GM18502 (cell line): ENCODE data around the gene IDE.

Source experiments
- ATAC-seq: cut with Tn5 transposase; IDR thresholded peaks from one replicate; pipeline ENCODE4 v1.9.1; 2021; ENCODE audit warnings: mild to moderate bottlenecking; ENCODE audit not compliant: unreplicated experiment, poor library complexity

IDE gene

DNA sequence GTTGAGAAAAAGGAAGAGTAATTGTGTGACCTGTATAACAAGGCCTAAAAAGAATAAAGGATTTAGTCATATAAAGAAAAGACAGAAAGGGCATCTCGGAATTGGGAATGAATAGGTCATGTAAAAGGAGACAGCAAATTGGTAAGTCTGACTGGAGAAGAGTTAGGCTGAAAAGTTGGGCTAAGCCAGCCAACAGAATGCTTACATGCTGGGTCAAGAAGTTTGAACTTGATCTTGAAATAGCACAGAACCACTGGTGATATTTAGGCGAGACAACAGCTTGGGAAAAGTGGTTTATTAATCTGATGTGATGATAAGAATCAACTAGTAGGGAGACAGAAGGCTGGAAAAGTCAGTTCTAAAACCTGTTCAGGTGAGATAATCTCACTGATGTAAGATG lies 4.8 kb downstream of the IDE start:
- no peak for ATAC-seq

DNA sequence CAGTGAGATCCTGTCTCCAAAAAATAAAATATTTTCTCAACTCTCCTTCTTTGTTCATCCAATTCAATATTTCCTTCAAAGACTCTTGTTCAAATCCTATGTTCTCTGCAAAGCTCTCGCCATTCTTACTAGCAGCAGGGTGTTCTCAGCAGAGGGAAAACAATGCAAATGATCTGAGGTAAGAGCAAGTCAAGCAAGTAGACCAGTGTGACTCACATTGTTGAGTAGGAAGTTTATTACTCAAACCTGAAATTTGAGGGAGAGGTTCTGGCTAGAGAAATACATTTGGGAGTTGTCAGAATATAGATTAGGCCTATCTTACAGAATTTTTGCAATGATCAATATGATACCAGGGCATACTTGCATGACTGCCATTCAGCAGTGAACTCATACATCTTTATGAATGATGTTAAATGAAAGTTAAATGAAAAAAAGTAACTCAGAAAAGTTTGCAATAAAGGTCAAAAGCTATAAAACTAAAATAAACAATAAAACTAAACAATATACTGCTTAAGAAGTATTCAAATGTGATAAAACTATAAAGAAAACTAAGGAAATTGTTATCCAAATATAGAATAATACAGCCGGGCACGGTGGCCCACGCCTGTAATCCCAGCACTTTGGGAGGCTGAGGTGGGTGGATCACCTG lies 5.8 kb downstream of the IDE start:
- peak; percentile 67 for ATAC-seq

DNA sequence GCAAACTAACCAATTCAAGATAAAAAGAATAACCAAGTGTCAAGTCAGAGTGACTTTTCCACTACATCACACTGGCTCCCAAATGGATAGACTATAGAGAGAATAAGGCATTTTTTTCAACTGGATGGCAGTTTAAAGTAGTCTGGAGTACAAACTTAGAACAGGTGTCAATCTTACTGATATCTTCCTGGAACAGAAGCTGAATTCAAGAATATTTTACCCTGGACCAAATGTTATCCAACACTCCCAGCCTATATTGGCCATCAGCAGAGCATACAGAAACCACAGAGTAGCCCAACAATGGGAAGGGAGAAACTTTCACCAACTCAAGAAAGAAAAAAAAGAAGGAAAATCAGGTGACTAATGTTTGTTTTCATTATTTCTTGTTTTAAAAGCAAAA lies 11.5 kb downstream of the IDE start:
- ATAC-seq: no peak

DNA sequence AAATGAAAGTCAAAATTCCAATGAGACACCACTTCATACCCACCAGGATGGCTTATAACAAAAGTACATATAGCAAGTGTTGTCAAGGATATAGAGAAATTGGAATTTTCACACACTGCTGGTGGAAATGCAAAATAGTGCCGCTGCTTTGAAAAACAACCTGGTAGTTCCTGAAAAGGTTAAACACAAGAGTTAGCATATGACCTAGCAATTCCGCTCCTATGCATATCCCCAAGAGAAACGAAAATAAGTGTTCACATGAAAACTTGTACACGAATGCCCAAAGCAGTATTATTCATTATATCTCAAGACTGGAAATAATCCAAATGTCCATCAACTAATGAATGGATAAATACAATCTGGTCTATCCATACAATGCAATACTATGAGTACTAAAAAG lies 14.8 kb downstream of the IDE start:
- ATAC-seq: no peak

DNA sequence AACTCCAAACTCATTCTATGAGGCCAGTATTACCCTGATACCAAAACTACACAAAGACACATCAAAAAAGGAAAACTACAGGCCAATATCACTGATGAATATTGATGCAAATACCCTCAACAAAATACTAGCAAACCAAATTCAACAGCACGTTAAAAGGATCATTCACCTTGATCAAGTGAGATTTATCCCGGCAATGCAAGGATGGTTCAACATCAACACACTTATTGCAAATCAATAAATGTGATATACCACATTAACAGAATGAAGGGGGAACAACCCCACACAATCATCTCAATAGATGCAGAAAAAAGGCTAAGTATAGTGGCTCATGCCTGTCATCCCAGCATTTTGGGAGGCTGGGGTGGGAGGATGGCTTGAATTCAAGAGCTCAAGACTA lies 19.9 kb downstream of the IDE start:
- no peak for ATAC-seq

DNA sequence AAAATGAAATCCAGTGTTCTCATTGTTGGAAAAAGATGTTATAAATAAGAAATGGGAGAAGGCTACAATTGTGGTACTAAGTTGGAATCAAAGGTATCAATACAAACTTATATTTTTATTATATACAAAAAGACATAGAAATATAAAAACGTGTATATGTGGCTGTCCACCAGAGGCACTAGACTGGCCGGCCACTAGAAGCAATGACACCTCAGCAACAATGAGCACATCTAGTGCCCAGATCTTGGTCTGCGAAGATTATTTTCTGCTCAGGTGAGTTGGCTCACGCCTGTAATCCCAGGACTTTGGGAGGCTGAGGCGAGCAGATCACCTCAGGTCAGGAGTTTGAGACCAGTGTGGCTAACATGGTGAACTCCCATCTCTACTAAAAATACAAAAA lies 21.6 kb downstream of the IDE start:
- no peak for ATAC-seq

DNA sequence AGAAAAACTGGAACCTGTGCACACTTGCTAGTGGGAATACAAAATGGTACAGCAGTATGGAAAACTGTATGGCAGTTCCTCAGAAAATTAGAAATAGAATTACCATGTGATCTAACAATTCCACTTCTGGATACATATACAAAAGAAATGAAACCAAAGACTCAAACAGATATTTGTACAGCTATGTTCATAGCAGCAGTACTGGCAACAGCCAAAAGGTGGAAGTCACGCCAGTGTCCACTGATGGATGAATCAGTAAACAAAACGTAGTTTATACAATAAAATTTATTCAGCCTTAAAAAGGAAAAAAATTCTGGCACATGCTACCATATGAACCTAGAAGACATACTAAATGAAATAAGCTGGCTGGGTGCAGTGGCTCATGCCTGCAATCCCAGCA lies 23.0 kb downstream of the IDE start:
- no peak for ATAC-seq

DNA sequence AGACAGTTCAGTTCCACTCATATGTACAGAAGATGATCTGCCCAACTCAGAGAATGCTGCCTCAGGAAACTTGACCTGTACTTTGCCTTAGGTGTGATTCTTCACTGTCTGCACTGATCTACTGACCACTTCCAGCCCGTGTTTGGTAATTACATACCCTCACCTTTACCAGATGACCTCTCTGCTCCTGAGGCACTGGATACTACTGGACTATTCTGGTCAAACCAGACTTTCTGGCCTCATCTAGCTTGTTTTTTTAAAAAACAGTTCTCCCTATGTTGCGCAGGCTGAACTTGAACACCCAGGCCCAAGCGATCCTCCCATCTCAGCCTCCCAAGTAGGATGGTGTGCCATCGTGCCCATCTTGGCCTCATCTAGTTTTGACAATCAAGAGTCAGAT lies 26.2 kb downstream of the IDE start:
- no peak for ATAC-seq

DNA sequence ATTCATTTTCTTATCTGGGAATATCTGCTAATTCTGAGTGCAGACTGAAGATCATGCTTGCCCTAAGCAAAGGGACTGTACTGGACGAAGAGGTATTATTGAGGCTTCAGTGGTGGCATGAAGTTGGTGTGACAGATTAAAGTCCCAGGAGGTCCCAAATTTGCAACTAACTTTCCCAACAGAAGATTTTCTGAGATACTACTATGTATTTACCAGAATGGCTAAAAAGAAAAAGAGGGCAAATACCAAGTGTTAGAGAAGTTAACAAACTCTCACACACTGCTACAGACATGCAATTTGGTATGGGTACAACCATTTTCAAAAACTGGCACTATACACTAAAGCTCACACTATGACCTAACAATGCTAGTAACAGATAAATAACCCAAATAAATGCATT lies 28.3 kb downstream of the IDE start:
- ATAC-seq: no peak

DNA sequence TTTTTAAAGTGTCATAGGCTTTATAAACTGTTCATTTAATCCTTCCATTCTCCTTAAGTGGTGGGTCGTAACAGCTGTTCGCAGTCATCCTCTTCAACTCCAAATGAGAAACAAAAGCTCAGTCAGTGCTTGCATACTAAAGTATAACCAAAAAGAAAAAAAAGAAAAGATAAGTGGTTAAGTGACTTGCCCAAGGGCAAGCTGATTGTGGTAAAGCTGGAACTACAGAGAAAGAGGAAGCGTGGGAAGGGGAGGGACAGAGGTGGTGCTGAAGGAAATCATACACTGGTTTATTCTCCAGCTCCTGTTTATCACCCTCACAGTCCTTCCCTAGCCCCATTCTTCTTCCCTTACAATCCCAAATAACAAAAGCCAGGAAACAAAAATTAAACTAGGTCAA lies 29.6 kb downstream of the IDE start:
- no peak for ATAC-seq

DNA sequence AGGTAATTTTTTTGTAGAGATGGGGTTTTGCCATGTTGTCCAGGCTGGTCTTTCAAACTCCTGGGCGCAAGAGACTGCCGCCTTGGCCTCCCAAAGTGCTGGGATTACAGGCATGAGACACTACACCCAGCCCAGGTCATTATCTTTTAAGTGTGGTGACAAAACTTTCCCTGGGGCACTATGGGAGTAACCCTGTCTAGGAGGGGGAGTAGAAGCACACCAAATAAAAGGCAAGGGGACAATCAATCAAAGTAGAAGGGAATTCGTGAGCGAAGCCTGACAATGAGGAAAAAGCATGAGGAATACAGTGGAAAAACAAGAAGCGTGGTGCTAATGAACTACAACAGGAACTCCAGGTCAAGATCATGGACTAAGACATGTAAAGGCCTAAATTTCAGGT lies 31.4 kb downstream of the IDE start:
- ATAC-seq: no peak

DNA sequence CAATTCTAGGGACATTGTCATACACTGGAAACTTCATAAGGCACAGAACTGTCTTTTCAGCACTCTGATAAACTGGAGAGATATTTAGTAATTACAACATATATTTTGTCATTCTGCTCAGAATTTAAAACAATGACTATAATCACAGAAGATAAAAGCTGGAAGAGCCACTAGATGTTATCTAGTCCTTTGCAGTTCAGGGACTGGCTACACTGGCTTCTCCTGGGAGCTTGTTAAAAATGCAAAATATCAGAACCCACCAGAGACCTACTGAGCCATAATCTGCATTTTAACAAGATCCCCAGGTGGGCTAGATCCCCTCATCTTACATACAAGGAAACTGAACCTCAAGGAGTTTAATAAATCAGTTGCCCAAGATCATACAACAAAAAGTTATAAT lies 32.3 kb downstream of the IDE start:
- no peak for ATAC-seq

DNA sequence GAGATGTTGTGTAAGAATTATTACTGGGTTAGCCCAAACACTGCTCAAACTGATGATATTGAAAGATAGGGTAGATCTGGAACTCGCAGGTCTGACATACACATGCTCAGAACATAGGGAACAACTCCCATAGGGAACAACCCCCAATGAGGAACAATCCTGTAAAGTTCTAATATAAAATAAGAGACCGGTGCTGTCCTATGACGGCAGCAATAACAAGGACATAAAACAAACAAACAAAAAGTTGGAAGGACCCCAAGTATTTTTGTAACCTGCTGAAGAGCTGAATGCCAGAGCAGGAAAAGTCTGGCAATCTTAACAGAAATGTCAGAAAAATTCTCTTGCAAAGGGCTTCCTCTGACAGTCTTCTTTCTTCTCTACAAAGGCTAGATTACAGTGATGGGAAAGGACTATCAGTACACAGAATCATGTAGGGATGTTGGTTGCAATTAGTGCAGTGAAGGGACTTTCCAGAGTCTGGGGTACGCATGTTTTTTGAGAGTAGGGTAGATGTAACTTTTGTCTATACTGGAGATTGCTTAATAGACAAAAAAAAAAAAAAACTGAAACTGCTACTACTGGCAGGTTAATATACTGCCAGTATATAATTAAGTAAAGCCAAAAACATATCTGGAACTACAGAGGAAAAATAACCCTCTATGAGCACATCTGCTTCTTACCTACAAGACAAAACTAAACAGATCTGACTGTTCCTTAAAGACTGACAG lies 35.5 kb downstream of the IDE start:
- ATAC-seq: no peak

DNA sequence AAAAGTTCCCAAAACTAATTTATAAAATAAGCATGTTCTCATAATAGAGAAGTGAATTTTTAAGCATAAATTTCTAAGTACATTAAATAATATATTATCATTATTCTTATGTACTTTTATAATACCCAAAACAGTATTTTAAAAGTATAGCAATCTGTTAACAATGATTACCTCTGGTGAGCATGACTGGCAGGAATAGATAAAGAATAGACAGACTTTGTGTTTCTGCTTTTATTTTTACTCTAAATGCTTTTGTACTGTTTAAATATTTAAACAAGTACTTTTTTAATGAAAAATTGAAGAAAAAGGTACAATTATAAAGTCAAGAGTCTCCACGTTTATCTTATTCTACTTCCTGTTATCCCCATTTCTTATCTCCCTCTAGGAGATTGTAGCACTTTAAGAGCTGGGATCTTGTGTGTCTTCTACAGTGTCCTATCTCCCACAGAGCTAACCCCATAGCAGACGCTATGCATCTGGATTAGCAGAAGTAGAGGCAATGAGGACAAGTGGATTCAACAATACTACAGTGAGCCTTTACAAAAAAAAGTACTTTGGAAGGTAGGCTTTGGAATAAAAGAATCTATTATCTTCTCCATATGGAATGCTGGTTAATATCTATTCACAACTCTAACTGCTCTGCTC lies 42.9 kb downstream of the IDE start:
- ATAC-seq: no peak

DNA sequence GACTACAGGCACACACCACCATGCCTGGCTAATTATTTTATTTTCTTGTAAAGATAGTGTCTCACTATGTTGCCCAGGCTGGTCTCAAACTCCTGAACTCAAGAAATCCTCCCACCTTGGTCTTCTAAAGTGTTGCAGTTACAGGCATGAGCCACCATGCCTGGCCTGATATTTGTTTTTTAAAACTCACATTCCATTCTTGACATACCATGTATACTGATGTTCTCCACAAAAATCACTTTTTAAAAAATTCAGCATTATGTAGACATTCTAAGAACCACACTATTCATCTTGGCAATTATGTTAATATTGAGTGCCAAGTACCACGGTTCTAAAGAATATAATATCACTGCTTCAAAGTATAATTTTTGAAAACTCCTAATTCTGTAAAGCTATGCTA lies 43.5 kb downstream of the IDE start:
- ATAC-seq: no peak

DNA sequence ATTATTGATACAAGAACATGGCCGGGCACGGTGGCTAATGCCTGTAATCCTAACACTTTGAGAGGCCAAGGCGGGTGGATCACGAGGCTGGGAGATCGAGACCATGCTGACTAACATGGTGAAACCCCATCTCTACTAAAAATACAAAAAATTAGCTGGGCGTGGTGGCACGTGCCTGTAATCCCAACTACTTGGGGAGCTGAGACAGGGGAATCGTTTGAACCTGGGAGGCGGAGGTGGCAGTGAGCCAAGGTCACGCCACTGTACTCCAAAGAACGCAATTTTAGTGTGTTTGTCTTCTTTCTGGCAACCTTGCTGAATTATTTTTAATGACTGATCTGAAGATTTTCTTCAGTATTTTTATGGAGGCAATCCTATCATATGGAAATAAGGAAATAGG lies 46.2 kb downstream of the IDE start:
- no peak for ATAC-seq

DNA sequence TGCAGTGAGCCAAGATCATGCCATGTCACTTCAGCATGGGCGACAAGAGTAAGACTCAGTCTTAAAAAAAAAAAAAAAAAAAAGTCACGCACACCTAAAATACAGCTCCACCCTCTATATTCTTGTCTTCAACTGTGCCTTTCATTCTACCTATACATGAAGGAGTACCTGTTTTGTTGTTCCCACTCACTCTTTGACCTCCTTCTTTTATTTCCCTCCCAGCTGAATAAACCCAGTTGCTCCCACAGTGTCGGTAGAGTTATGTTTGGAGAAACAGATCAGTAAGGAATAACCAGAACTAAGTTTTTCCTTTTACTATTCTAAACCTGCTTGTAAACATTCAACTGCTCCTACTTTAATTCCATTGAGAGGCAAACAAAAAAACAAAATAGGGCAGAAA lies 50.3 kb downstream of the IDE start:
- no peak for ATAC-seq

DNA sequence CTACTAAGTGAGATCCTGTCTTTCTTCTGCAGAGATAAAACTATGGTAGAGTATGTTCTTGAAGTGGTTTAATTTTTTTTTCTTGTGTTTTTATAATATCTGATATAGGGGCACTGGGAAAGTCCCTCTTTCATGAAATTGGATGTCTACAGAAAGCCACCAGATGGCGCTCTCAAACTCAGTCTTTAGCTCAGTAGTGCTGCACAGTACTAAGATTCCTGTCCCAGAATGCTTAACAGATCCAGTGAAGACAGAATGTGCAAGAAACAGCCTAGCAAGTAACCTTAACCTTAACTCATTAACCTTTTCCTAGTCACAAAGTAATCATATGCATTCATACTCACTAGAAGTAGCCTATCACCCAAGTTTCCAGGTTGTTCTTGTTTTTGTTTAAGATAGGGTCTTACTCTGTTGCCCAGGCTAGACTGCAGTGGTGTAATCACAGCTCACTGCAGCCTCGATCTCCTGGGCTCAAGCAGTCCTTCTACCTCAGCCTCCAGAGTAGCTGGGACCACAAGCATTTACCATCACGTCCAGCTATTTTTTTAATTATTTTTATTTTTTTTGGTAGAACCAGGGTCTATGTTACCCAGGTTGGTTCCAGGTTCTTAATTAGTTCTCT lies 56.7 kb downstream of the IDE start:
- peak; percentile 71 for ATAC-seq

DNA sequence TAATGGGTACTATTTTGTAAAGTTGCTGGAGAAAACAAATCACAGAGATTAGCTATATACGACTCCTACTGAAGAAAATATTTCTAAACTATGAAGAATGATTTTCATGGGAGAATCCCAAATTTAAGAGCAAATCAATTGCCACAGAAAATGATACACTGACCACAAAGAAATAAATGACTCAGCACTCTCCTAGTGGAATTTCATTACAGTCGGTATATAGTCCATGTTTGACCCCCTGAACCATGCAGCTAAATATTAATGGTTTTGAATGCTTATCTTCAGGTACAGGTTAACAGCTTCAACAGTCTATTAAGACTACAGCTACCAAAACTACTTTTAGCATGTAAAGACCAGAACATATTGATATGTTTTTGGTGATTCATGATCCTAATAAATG lies 65.0 kb downstream of the IDE start:
- ATAC-seq: no peak

DNA sequence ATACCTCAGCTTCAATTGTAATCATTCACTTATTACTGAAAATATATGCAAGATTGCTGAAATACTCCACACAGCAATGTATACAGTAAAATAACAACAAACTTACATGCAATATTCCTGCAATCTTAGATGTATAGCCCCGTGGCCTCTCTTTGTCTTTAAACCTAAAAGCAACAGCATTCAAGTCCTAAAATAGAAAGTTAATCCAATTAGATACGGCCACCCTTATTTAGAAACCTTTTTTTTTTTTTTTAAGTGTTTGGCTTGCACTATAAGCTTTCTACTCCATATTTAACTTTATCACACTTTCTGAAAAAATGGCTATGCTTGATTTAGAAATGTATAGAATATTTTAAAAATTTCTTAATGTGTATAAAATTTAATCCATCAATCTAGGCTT lies 67.6 kb downstream of the IDE start:
- ATAC-seq: no peak

DNA sequence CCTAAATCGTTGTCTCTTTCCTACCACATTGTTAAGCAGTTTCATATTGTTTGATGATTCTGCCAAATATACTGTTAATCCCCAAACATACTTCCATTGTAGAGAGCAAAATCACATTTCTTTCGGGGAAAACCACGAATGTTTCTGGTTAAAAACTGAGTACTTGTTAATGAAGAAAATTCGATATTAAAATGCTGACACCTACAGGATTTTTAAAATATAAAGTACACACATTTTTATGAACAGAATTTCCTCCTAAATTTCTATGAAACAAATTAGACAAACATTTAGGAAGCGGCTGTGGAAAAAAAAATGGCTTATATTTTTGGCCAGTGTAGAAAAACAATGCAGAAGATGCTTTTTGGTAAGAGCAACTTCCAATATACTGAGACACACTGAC lies 68.8 kb downstream of the IDE start:
- no peak for ATAC-seq
